RPMI8226 (cell line): ENCODE measurements around the gene CUEDC2.
A peak's percentile ranks its signal among the peaks of the same experiment; 100 is the strongest.

ENCODE experiments used
- DNase-seq: peaks from one replicate; pipeline ENCODE4 v3.0.0-alpha.2; 2015

CUEDC2 gene

GRCh38 chr10:102396317-102396650 lies 36.1 kb downstream of the CUEDC2 start:
- DNase-seq = peak; percentile 20

- DNase-seq = peak; percentile 86
Observed at GRCh38 chr10:102395400-102396316, 36.7 kb downstream of the CUEDC2 start, which contains the start of gene NFKB2. TSS of gene NFKB2 (plus strand) at chr10:102395705. CDS start at chr10:102395960, 255 bp downstream.

- DNase-seq = peak; percentile 38
Observed at GRCh38 chr10:102394801-102395399, 37.5 kb downstream of the CUEDC2 start.

GRCh38 chr10:102394079-102394800 lies 38.1 kb downstream of the CUEDC2 start:
- peak; percentile 89 for DNase-seq

GRCh38 chr10:102393411-102394078 lies 38.8 kb downstream of the CUEDC2 start:
- no peak for DNase-seq

GRCh38 chr10:102392306-102392705 lies 40.1 kb downstream of the CUEDC2 start:
- no peak for DNase-seq

GRCh38 chr10:102389894-102390293 lies 42.5 kb downstream of the CUEDC2 start:
- no peak for DNase-seq

- no peak for DNase-seq
Observed at GRCh38 chr10:102384606-102385429, 47.6 kb downstream of the CUEDC2 start.

- peak; percentile 18 for DNase-seq
Observed at GRCh38 chr10:102384053-102384452, 48.3 kb downstream of the CUEDC2 start.

- DNase-seq = no peak
Observed at GRCh38 chr10:102382871-102383270, 49.5 kb downstream of the CUEDC2 start.

GRCh38 chr10:102381983-102382382 lies 50.4 kb downstream of the CUEDC2 start:
- DNase-seq = no peak

GRCh38 chr10:102379383-102379782 lies 53.0 kb downstream of the CUEDC2 start:
- no peak for DNase-seq

- no peak for DNase-seq
Observed at GRCh38 chr10:102376901-102377300, 55.5 kb downstream of the CUEDC2 start.

- no peak for DNase-seq
Observed at GRCh38 chr10:102375867-102376266, 56.5 kb downstream of the CUEDC2 start.

- no peak for DNase-seq
Observed at GRCh38 chr10:102375250-102375649, 57.1 kb downstream of the CUEDC2 start.
